Esophagus muscularis mucosa (tissue), 4 donors: ENCODE data around the gene NOC3L. TPM values are rescaled to one million over a fixed set of nuclear protein-coding genes. Genes with fewer than 3 reads are reported as not detected.

ENCODE experiments used
- DNase-seq: peaks from one replicate; pipeline ENCODE4 v3.0.0-alpha.2; 2017; ENCODE audit errors: extremely low spot score
- H3K27ac ChIP-seq, 4 donors: fragments of 200-600 bp; sonication (generic); replicated peaks in 1 of 4; 1 replicate in 3 of 4; 2 replicates in 1 of 4; pipeline ENCODE4 v1.5.1; 2016 to 2019; ENCODE audit warnings: mild to moderate bottlenecking in 1 of 4
- H3K27me3 ChIP-seq, 4 donors: fragments of 200-600 bp; sonication (generic); one replicate each; pipeline versions ENCODE4 v1.5.1 to v1.6.0; 2016 to 2019
- H3K36me3 ChIP-seq, 4 donors: fragments of 200-600 bp; sonication (generic); one replicate each; pipeline ENCODE4 v1.5.1; 2016 to 2019
- H3K4me1 ChIP-seq, 4 donors: fragments of 200-600 bp; sonication (generic); one replicate each; pipeline ENCODE4 v1.5.1; 2016 to 2019
- H3K4me3 ChIP-seq, 4 donors: fragments of 200-600 bp; sonication (generic); 1 replicate in 2 of 4; 2 replicates in 2 of 4; pipeline ENCODE4 v1.5.1; 2016 to 2019; ENCODE audit warnings: mild to moderate bottlenecking in 4 of 4, moderate library complexity in 1 of 4
- H3K9me3 ChIP-seq, 4 donors: fragments of 200-600 bp; sonication (generic); 1 replicate in 3 of 4; 2 replicates in 1 of 4; pipeline ENCODE4 v1.5.1; 2016 to 2019
- EP300 ChIP-seq: sonication (generic); formaldehyde crosslinking; IDR thresholded peaks from one replicate; pipeline ENCODE4 v1.6.1; 2017; ENCODE audit warnings: antibody characterized with exemption
- POLR2A ChIP-seq: fragments of 450-650 bp; IDR thresholded peaks from one replicate; pipeline ENCODE4 v1.6.1; 2017; ENCODE audit warnings: antibody characterized with exemption, moderate library complexity, mild to moderate bottlenecking, low read depth
- POLR2AphosphoS5 ChIP-seq, 2 donors: sonication (generic); formaldehyde crosslinking; IDR thresholded peaks; one replicate each; pipeline ENCODE4 v1.6.1; 2017; ENCODE audit warnings: antibody characterized with exemption in 2 of 2
- WGBS: methylation state at CpG from one replicate; pipeline ENCODE4 v1.1.5; 2018; 5-methylcytosine and 5-hydroxymethylcytosine counted together
- intact Hi-C: fragments of 100-400 bp; cut with DNase I; formaldehyde crosslinking; loops from one replicate; pipeline ENCODE4 v1.15.1; 2023
- total RNA-seq, 4 donors: library from RNA; depleted of rRNA; stranded (reverse); fragments of >200 nt; gene quantifications; one replicate each; pipeline versions ENCODE4 v1.1.0 to v1.2.1, GENCODE V29; 2016
- TF ChIP-seq, protein P1 (sequence below), 3 experiments: fragments of 200-600 bp in 2 of 3; fragments of 450-650 bp in 1 of 3; sonication (generic) in 2 of 3; IDR thresholded peaks; one replicate each; pipeline ENCODE4 v1.5.1; 2017 to 2019; ENCODE audit warnings: antibody characterized with exemption in 3 of 3, mild to moderate bottlenecking in 2 of 3, moderate library complexity in 1 of 3

Gene NOC3L
- total RNA-seq, 4 donors from 2014 or later: 18.1 to 23.3 (median 20.7) TPM

DNA sequence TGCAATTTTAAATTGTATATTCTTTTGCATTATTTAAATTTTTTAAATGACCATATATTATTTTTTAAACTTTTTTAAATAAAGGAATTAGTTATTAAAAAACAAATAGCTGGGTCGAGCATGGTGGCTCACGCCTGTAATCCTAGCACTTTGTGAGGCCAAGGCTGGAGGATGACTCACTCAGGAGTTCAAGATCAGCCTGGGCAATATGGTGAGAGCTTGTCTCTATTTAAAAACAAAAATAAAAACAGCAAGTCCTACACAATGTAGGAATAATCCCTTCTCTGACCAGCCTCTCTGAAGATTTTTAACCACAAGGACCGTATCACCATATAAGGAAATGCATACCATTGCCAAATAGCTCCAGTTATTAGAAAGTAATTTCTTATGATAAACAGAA is 19.6 kb downstream of the NOC3L start:
- Histone ChIP-seq H3K27me3 (no peaks in the 10 kb centered on the region), H3K4me1 (no peaks in the 10 kb centered on the region), H3K9me3 (no peaks in the 10 kb centered on the region), H3K36me3 (peaks cover 33 to 88% (median 59%) of the 10 kb centered on the region in 4 donors), H3K4me3 (no peak overlapping the region), H3K27ac (no peak overlapping the region)
- TF ChIP-seq EP300: no peak
- no peak for TF ChIP-seq POLR2AphosphoS5 (IDR thresholded peaks at IDR 0.05)
- TF ChIP-seq, protein P1, sequence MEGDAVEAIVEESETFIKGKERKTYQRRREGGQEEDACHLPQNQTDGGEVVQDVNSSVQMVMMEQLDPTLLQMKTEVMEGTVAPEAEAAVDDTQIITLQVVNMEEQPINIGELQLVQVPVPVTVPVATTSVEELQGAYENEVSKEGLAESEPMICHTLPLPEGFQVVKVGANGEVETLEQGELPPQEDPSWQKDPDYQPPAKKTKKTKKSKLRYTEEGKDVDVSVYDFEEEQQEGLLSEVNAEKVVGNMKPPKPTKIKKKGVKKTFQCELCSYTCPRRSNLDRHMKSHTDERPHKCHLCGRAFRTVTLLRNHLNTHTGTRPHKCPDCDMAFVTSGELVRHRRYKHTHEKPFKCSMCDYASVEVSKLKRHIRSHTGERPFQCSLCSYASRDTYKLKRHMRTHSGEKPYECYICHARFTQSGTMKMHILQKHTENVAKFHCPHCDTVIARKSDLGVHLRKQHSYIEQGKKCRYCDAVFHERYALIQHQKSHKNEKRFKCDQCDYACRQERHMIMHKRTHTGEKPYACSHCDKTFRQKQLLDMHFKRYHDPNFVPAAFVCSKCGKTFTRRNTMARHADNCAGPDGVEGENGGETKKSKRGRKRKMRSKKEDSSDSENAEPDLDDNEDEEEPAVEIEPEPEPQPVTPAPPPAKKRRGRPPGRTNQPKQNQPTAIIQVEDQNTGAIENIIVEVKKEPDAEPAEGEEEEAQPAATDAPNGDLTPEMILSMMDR (IDR thresholded peaks at IDR 0.05): no peak
- TF ChIP-seq POLR2A: no peak
- intact Hi-C loops: no loop called here
- 94% methylated on average over 3 of the region's 3 CpGs for WGBS
- DNase-seq: no peak

DNA sequence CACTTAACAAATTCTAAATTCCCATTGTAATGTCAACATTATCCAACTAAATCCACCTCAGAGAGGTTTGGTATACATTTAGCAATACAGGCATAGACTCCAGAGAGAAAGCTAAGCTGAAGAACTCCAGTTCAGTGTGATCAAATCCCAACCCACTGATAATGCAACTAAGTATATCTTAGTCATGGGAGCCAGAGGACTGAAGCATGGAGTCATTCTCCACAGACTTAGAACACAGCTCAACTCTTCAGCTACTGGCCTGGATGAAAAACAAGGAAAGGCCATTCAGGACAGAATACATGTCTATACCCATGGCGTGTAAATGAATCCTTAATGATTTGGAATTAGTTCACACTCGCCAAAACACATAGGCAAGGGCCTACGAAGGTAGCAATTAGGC is 27.9 kb downstream of the NOC3L start:
- H3K27me3 ChIP-seq: no peaks in the 10 kb centered on the region
- no peaks in the 10 kb centered on the region for H3K4me1 ChIP-seq
- no peak overlapping the region for H3K4me3 ChIP-seq
- TF ChIP-seq POLR2A (no peak), POLR2AphosphoS5 (IDR thresholded peaks at IDR 0.05) (no peak), EP300 (no peak)
- TF ChIP-seq, protein P1 (IDR thresholded peaks at IDR 0.05): no peak
- intact Hi-C loops: no loop called here
- no peak for DNase-seq
- no peaks in the 10 kb centered on the region for H3K9me3 ChIP-seq
- H3K27ac ChIP-seq: no peak overlapping the region
- 93% methylated on average over 3 of the region's 3 CpGs for WGBS
- H3K36me3 ChIP-seq: peaks cover 38 to 90% (median 74%) of the 10 kb centered on the region in 4 donors

DNA sequence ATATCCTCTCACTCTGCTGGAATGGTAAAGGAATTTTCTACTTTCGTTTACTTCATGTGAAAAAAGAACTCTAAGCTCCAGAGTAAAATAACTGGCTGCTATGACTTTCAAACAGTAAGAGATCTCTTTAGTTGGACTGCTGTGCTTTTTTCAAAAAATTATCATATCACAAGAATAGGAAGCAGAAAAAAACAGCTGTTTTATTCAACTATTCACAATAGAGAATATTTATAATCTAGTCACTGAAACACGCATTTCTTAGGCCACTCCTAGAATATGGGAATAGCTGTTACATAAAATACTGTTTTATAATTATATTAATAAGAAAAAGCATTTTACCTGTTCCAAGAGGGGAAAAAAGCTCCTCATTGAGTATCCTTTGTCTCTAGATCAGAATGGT is 29.7 kb downstream of the NOC3L start:
- Histone ChIP-seq H3K27ac (peak overlapping the region in 3 of 4 donors; percentile 4 to 18 (median 11)), H3K36me3 (peaks cover 22 to 77% (median 58%) of the 10 kb centered on the region in 4 donors)

DNA sequence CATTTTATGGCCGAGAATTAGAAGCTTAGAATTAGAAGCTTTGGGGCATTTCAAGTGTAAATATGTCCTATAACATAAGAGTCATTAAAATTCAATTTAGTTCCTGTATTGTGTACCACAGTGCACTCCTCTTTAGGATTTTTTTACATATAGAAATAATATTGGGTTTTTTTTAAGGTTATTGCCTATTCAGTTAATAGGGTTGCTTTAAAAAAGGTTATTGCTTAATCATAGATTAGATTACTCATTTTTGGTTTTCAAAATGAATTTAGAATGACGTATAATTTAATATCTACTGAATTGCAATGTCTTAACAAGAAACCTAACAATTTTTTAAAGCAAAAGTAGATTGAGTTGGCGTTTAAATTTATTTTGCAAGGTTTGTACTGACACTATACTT is 34.1 kb downstream of the NOC3L start:
- WGBS: 98% methylated on average over 3 of the region's 3 CpGs
- no peak for TF ChIP-seq POLR2A
- TF ChIP-seq, protein P1 (IDR thresholded peaks at IDR 0.05): no peak
- no peak for TF ChIP-seq EP300
- TF ChIP-seq POLR2AphosphoS5 (IDR thresholded peaks at IDR 0.05): no peak
- peak overlapping the region; percentile 49 to 70 (median 66) for H3K27ac ChIP-seq
- no peaks in the 10 kb centered on the region for H3K27me3 ChIP-seq
- H3K4me3 ChIP-seq: no peak overlapping the region
- no peak for DNase-seq
- H3K4me1 ChIP-seq: peaks cover 0 to 35% (median 20%) of the 10 kb centered on the region in 4 donors
- peaks cover 13 to 72% (median 46%) of the 10 kb centered on the region in 4 donors for H3K36me3 ChIP-seq
- intact Hi-C loops: no loop called here
- H3K9me3 ChIP-seq: no peaks in the 10 kb centered on the region

More for the DNA sequence above, 29.7 kb downstream of the NOC3L start:
- Histone ChIP-seq H3K4me3 (no peak overlapping the region), H3K4me1 (peaks cover 0 to 12% (median 3%) of the 10 kb centered on the region in 4 donors), H3K27me3 (no peaks in the 10 kb centered on the region), H3K9me3 (no peaks in the 10 kb centered on the region)
- intact Hi-C loops: no loop called here
- TF ChIP-seq EP300: no peak
- no peak for TF ChIP-seq POLR2AphosphoS5 (IDR thresholded peaks at IDR 0.05)
- no peak for TF ChIP-seq POLR2A
- TF ChIP-seq, protein P1 (IDR thresholded peaks at IDR 0.05): no peak
- no peak for DNase-seq
- WGBS: 54% methylated on average over 2 of the region's 2 CpGs

DNA sequence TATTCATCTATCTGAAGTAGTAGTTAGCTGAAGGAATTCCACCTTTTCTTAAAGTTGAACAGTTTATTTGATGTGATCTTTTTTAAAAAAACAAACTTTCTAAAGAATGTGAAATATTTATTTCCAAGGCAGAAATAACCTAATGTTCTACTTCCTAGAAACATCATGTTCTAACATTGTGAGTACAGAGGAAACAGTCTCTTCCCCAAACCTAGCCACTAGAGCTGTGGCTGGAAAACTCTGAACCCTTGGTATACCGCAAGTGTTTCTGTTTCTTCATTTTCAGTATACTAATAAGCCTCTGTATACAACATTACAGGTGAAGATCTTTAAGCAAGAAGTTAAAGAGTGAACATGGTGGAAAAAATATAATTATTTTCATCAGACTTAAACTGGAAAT is 35.1 kb downstream of the NOC3L start:
- Histone ChIP-seq H3K27me3 (no peaks in the 10 kb centered on the region), H3K4me3 (no peak overlapping the region), H3K9me3 (no peaks in the 10 kb centered on the region), H3K4me1 (peaks cover 0 to 35% (median 20%) of the 10 kb centered on the region in 4 donors), H3K27ac (peak overlapping the region; percentile 49 to 70 (median 66)), H3K36me3 (peaks cover 13 to 72% (median 51%) of the 10 kb centered on the region in 4 donors)
- 86% methylated on average over 1 of the region's 1 CpG for WGBS
- intact Hi-C loops: no loop called here
- DNase-seq: no peak
- peak in 1 of 2 donors; percentile 36 for TF ChIP-seq POLR2AphosphoS5 (IDR thresholded peaks at IDR 0.05)
- no peak for TF ChIP-seq POLR2A
- TF ChIP-seq, protein P1 (IDR thresholded peaks at IDR 0.05): no peak
- no peak for TF ChIP-seq EP300
